Prostate gland (tissue), 2 donors: ENCODE data around the gene TPPP2. TPM values are rescaled to one million over a fixed set of nuclear protein-coding genes. Genes with fewer than 3 reads are reported as not detected.
A peak's percentile ranks its signal among the peaks of the same experiment; 100 is the strongest.

Source experiments
- DNase-seq: peaks from one replicate; pipeline ENCODE4 v3.0.0-alpha.2; 2019; ENCODE audit warnings: low spot score
- H3K27ac ChIP-seq, 2 donors: fragments of 200-600 bp; sonication (generic); 2 replicates each; pipeline ENCODE4 v1.5.1; 2017 to 2019
- H3K27me3 ChIP-seq: fragments of 200-600 bp; sonication (generic); replicated peaks from 2 replicates; pipeline ENCODE4 v1.5.1; 2019; ENCODE audit not compliant: insufficient read depth
- H3K36me3 ChIP-seq, 2 donors: fragments of 200-600 bp; sonication (generic); 1 replicate in 1 of 2; 2 replicates in 1 of 2; pipeline versions ENCODE4 v1.5.1 to v1.8.1; 2017 to 2019
- H3K4me1 ChIP-seq: fragments of 200-600 bp; sonication (generic); replicated peaks from 2 replicates; pipeline ENCODE4 v1.5.1; 2019
- H3K4me3 ChIP-seq, 2 donors: fragments of 200-600 bp; sonication (generic); 2 replicates each; pipeline ENCODE4 v1.5.1; 2017 to 2019
- H3K9me3 ChIP-seq: fragments of 200-600 bp; sonication (generic); 2 replicates; pipeline ENCODE4 v1.5.1; 2017
- POLR2A ChIP-seq: fragments of 450-650 bp; IDR thresholded peaks from one replicate; pipeline ENCODE4 v1.6.1; 2016; ENCODE audit warnings: antibody characterized with exemption, mild to moderate bottlenecking
- POLR2AphosphoS5 ChIP-seq: sonication (generic); formaldehyde crosslinking; IDR thresholded peaks from one replicate; pipeline ENCODE4 v1.6.1; 2017; ENCODE audit warnings: antibody characterized with exemption
- whole genome bisulfite sequencing: methylation state at CpG from one replicate; pipeline ENCODE4 v1.1.5; 2018; 5-methylcytosine and 5-hydroxymethylcytosine counted together
- intact Hi-C: fragments of 100-400 bp; cut with DNase I; formaldehyde crosslinking; loops from one replicate; pipeline ENCODE4 v1.14.2; 2022
- total RNA-seq, 2 donors: library from RNA; depleted of rRNA; stranded (reverse); fragments of >200 nt; gene quantifications; one replicate each; pipeline ENCODE4 v1.1.0, GENCODE V29; 2016
- TF ChIP-seq, protein P1 (sequence below), 4 experiments: fragments of 200-600 bp in 2 of 4; fragments of 450-650 bp in 2 of 4; sonication (generic) in 2 of 4; IDR thresholded peaks; 1 replicate in 3 of 4; 2 replicates in 1 of 4; pipeline ENCODE4 v1.5.1; 2016 to 2019; ENCODE audit warnings: antibody characterized with exemption in 4 of 4, mild to moderate bottlenecking in 2 of 4, moderate library complexity in 2 of 4

Gene TPPP2
- total RNA-seq, 2 donors from 2014 or later, result 9.4 TPM; not detected in 1

DNA sequence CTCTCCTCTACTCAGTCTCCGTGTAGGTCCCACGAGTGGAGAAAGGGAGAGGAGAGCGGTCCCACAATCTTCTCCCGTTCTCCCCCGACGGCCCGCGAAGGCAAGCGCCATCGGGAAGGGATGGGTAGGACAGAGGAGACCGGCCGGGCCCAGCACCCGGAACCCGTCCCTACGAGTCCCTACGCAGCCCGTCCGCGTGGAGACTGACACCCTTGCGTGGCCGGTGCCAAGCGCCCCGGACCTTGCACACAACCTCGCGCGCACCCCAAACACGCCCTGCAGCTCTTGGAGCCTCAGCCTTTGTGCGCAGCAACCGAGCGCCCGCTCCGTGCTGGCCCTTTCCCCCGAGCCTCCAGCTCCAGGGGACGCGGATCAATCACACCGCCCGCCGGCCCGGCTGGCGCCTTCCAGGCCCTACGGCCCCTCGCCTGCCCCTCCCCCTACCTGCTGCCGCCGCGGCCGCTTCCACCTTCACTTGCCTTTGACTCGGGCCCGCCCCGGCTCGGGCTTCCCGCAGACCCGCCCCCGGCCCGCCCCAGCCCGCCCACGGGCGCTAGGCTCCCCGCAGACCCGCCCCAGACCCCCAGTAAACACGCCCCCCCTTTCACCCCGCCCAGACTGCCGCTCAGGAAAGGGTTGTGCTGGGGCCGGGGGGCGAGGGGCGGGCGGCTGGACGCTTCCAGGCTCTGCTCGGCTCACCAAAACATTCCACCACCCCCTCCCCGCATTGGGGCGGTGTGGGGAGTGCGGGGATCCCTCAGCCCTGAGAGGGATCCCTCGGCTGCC lies 5.2 kb upstream of the TPPP2 start, which contains the start of gene NDRG2:
Gene NDRG2, minus strand, starts transcription at position 477 of the 786 bp plus-strand sequence. CDS start 1,746 bp downstream, outside the sequence.
- Histone ChIP-seq H3K36me3 (no peaks in the 10 kb centered on the region), H3K4me1 (peaks cover 4% of the 10 kb centered on the region), H3K9me3 (no peaks in the 10 kb centered on the region), H3K27me3 (no peaks in the 10 kb centered on the region), H3K27ac (peak within 1 kb of the TSS; percentile 87 to 95), H3K4me3 (peak within 1 kb of the TSS; percentile 70 to 84)
- intact Hi-C loops, result loop anchor here (2.0 kb wide), 1 partner anchor 14 kb away; no protein-coding TSS in a partner anchor
- WGBS, result under 1% methylated on average over 53 of the region's 72 CpGs
- TF ChIP-seq, protein P1, sequence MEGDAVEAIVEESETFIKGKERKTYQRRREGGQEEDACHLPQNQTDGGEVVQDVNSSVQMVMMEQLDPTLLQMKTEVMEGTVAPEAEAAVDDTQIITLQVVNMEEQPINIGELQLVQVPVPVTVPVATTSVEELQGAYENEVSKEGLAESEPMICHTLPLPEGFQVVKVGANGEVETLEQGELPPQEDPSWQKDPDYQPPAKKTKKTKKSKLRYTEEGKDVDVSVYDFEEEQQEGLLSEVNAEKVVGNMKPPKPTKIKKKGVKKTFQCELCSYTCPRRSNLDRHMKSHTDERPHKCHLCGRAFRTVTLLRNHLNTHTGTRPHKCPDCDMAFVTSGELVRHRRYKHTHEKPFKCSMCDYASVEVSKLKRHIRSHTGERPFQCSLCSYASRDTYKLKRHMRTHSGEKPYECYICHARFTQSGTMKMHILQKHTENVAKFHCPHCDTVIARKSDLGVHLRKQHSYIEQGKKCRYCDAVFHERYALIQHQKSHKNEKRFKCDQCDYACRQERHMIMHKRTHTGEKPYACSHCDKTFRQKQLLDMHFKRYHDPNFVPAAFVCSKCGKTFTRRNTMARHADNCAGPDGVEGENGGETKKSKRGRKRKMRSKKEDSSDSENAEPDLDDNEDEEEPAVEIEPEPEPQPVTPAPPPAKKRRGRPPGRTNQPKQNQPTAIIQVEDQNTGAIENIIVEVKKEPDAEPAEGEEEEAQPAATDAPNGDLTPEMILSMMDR (IDR thresholded peaks at IDR 0.05), result peak in 1 of 4 experiments; percentile 8
- TF ChIP-seq POLR2AphosphoS5 (peak; percentile 66), POLR2A (peak; percentile 82)
- peak; percentile 84 for DNase-seq

DNA sequence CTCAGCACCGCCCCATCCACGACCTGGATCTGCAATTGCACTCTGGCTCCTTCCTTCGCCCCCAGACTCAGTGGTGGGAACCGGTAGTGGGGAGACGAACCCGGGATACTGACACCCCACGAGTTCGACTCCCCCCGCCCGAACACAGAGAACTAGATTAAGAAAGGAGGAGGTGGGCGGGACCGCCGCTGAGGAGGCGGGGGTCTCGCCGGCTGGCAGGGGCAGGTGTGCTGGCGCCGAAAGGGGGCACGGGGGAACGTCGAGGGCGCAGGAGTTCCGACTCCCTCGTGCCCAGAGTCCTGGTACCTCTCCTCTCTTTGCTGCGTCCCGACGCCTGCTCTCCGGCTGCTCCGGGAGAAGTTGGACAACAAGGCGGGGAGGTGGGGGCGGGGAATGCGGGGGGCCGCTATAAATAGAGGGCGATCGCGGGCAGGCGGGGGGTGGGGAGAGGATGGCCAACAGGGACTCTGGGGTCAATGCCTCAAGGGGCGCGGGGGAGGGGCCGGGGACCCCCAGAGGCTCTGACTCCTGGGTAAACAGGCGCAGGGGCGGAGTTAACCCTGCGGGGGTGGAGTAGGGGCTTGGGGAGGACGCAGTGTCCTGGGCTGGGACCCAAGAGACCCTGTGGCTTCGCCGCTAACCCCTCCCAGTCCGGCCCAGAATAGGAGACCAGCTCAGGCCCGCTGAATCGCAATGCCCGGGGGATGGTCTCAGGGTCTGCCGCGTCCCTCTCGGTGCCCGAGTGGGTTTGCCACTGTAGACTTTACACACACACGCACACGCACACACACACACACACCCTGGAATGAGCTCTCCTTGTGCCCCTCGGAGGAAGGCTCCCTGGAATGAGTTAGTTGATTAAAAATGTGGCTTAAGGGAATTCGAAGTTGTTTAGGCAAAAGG lies 4.4 kb upstream of the TPPP2 start:
- intact Hi-C loops, result loop anchor here (2.0 kb wide), 1 partner anchor 13 kb away; no protein-coding TSS in a partner anchor

DNA sequence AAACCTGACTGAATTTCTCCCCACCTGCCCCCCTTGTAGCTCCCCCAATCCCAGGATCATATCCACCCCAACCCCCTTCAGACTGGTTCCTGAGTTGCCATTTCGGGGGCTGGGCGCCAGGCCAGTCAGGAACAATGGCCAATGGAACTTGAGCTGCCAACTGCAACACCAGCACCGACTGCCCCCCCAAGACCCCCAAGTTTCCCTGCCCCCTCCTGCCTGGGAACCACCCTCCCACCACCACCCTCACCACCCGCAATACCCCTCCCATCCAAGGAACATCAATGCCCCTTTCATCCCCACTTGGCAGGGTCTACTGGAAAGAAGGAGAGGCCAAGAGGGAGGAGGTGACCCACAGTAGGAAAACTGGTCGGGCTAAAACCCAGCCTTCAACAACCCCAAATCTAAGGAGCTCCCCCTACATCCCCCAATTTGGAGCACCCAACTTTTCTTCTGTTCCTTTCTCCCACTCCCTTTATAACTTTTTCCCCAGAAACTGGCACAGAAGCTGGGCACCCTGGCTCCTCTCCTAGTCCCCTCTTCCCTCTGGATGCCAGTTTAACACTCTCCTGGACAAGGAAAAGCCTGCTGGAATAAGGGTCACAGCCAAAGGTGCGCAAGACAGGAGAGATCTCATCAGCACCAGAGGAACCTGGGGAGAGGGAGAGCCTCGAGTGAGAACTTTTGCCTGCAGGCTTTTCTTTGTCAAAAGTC lies 3.6 kb upstream of the TPPP2 start:
- Histone ChIP-seq H3K4me3 (peak overlapping the region in 1 of 2 donors; percentile 84), H3K9me3 (no peaks in the 10 kb centered on the region), H3K27ac (peak overlapping the region; percentile 87 to 95), H3K27me3 (no peaks in the 10 kb centered on the region), H3K36me3 (no peaks in the 10 kb centered on the region), H3K4me1 (no peaks in the 10 kb centered on the region)
- TF ChIP-seq, protein P1 (IDR thresholded peaks at IDR 0.05), result no peak
- TF ChIP-seq POLR2A, result no peak
- no peak for TF ChIP-seq POLR2AphosphoS5
- DNase-seq, result no peak
- intact Hi-C loops, result no loop called here
- 35% methylated on average over 7 of the region's 7 CpGs for WGBS

More for the DNA sequence above, 4.4 kb upstream of the TPPP2 start:
- Histone ChIP-seq H3K36me3 (no peaks in the 10 kb centered on the region), H3K27me3 (no peaks in the 10 kb centered on the region), H3K4me1 (peaks cover 2% of the 10 kb centered on the region), H3K27ac (peak overlapping the region; percentile 87 to 95), H3K9me3 (no peaks in the 10 kb centered on the region), H3K4me3 (peak overlapping the region; percentile 70 to 84)
- TF ChIP-seq POLR2A (no peak), POLR2AphosphoS5 (no peak)
- TF ChIP-seq, protein P1 (IDR thresholded peaks at IDR 0.05), result no peak
- 6% methylated on average over 31 of the region's 58 CpGs for WGBS
- DNase-seq, result peak; percentile 37

DNA sequence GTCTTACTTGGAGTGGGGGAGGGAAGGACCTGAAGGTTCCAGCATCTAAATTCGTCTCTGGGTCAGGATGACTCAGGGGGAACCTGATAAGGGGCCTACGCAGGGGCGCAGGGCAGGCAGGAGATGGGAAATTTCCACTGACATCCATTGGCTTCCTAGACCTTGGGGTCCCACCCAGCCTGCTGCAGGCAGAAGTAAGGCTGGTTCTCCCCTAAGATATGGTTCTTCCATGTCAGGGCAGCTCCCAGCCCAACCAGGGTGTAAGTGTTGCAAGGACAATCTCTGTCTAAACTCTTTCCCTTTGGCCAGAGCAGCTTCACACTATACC lies 3.1 kb upstream of the TPPP2 start:
- TF ChIP-seq POLR2A (no peak), POLR2AphosphoS5 (no peak)
- TF ChIP-seq, protein P1 (IDR thresholded peaks at IDR 0.05), result no peak
- no peaks in the 10 kb centered on the region for H3K4me1 ChIP-seq
- DNase-seq, result no peak
- 13% methylated on average over 3 of the region's 3 CpGs for WGBS
- H3K27ac ChIP-seq, result peak overlapping the region; percentile 87 to 95
- no peaks in the 10 kb centered on the region for H3K36me3 ChIP-seq
- no peaks in the 10 kb centered on the region for H3K9me3 ChIP-seq
- intact Hi-C loops, result no loop called here
- no peaks in the 10 kb centered on the region for H3K27me3 ChIP-seq
- no peak overlapping the region for H3K4me3 ChIP-seq
